H1 (cell line): Measurements from ENCODE around the gene PAK5. TPM values are rescaled to one million over a fixed set of nuclear protein-coding genes. Genes with fewer than 3 reads are reported as not detected.

Experiments used
- CTCF ChIA-PET: fragments of 300-600 bp; sonication (Branson Sonifier 250); formaldehyde crosslinking; loops from one replicate; lab custom pipeline; 2021; ENCODE audit not compliant: partially characterized antibody; lab: Charles Lee
- POLR2A ChIA-PET: fragments of 300-600 bp; sonication (Branson Sonifier 250); formaldehyde crosslinking; loops from one replicate; lab custom pipeline; 2021; ENCODE audit warnings: inconsistent platforms; ENCODE audit not compliant: partially characterized antibody; lab: Charles Lee
- DNase-seq, 2 experiments: peaks; one replicate each; pipeline versions ENCODE4 v3.0.0 to v3.0.0-alpha.2; 2010 to 2022; ENCODE audit warnings: low spot score in 2 of 2, low read depth in 1 of 2, mixed read lengths in 1 of 2
- FAIRE-seq: peaks from 2 replicates; lab custom pipeline; 2011; peaks lifted over from hg19 to GRCh38; lab: Jason Lieb, UNC
- H2AFZ ChIP-seq: 2 replicates; pipeline ENCODE4 v1.8.1; 2012; ENCODE audit warnings: low read length, inconsistent platforms
- H2AK5ac ChIP-seq: 2 replicates; pipeline ENCODE4 v1.6.1; 2013; ENCODE audit warnings: low read depth, low read length
- H2BK120ac ChIP-seq: replicated peaks from 2 replicates; pipeline ENCODE3; 2013; ENCODE audit warnings: low read depth, low read length, inconsistent platforms
- H2BK12ac ChIP-seq: 2 replicates; pipeline ENCODE4 v1.6.1; 2013; ENCODE audit warnings: low read depth, low read length
- H2BK15ac ChIP-seq: 2 replicates; pipeline ENCODE4 v1.6.1; 2013; ENCODE audit warnings: low read length
- H2BK20ac ChIP-seq: 2 replicates; pipeline ENCODE4 v1.6.1; 2013; ENCODE audit warnings: low read length
- H2BK5ac ChIP-seq: 2 replicates; pipeline ENCODE4 v1.6.1; 2013; ENCODE audit warnings: low read depth, low read length
- H3K14ac ChIP-seq: 2 replicates; pipeline ENCODE4 v1.6.1; 2013; ENCODE audit warnings: inconsistent platforms; ENCODE audit not compliant: insufficient read length
- H3K18ac ChIP-seq: 2 replicates; pipeline ENCODE4 v1.6.1; 2013; ENCODE audit warnings: low read length; ENCODE audit errors: extremely low read depth
- H3K23ac ChIP-seq: 2 replicates; pipeline ENCODE4 v1.6.1; 2013; ENCODE audit warnings: inconsistent platforms; ENCODE audit not compliant: insufficient read length
- H3K23me2 ChIP-seq: 2 replicates; pipeline ENCODE4 v1.6.1; 2013; ENCODE audit warnings: low read depth, low read length
- H3K27ac ChIP-seq: 2 replicates; pipeline ENCODE4 v1.6.1; 2011; ENCODE audit warnings: low read depth, low read length, inconsistent platforms
- H3K27me3 ChIP-seq, 4 experiments: replicated peaks in 1 of 4; 1 replicate in 1 of 4; 2 replicates in 3 of 4; pipeline versions ENCODE4 v1.6.1 to v1.8.1; 2011 to 2013; ENCODE audit warnings: low read length in 3 of 4, mild to moderate bottlenecking in 3 of 4, inconsistent platforms in 2 of 4, mixed read lengths in 2 of 4, moderate library complexity in 1 of 4; ENCODE audit not compliant: control insufficient read depth in 3 of 4, insufficient read depth in 3 of 4; ENCODE audit errors: extremely low read depth in 1 of 4
- H3K36me3 ChIP-seq, 4 experiments: 2 replicates each; pipeline versions ENCODE4 v1.6.1 to v1.8.1; 2011 to 2013; ENCODE audit warnings: mild to moderate bottlenecking in 4 of 4, low read length in 3 of 4, moderate library complexity in 2 of 4, control low read depth in 1 of 4, inconsistent platforms in 1 of 4; ENCODE audit not compliant: insufficient read depth in 4 of 4, control insufficient read depth in 2 of 4
- H3K4ac ChIP-seq: replicated peaks from 2 replicates; pipeline ENCODE3; 2013; ENCODE audit warnings: low read length, low read depth, mixed read lengths, inconsistent platforms; ENCODE audit not compliant: insufficient read length
- H3K4me1 ChIP-seq, 4 experiments: replicated peaks in 1 of 4; 1 replicate in 1 of 4; 2 replicates in 3 of 4; pipeline versions ENCODE4 v1.6.1 to v1.8.1; 2011 to 2013; ENCODE audit warnings: low read length in 3 of 4, inconsistent platforms in 2 of 4, mixed read lengths in 1 of 4; ENCODE audit not compliant: insufficient read depth in 4 of 4, control insufficient read depth in 3 of 4
- H3K4me2 ChIP-seq, 2 experiments: 2 replicates each; pipeline versions ENCODE4 v1.6.1 to v1.8.1; 2011 to 2013; ENCODE audit warnings: low read depth in 2 of 2, low read length in 2 of 2, control low read depth in 1 of 2, inconsistent platforms in 1 of 2, mild to moderate bottlenecking in 1 of 2; ENCODE audit not compliant: insufficient read depth in 1 of 2
- H3K4me3 ChIP-seq, 4 experiments: fragments of 200-600, 300-600 bp in 1 of 4; sonication (generic), shearing (Covaris generic), sonication (Bioruptor Twin) in 1 of 4; 2 replicates each; pipeline versions ENCODE4 v1.5.1 to v1.8.1; 2011 to 2016; ENCODE audit warnings: low read length in 4 of 4, low read depth in 3 of 4, control low read depth in 2 of 4, inconsistent platforms in 2 of 4, mild to moderate bottlenecking in 2 of 4, mixed read lengths in 1 of 4, moderate library complexity in 1 of 4; ENCODE audit not compliant: insufficient read depth in 2 of 4; ENCODE audit errors: extremely low read depth in 1 of 4
- H3K56ac ChIP-seq: replicated peaks from 2 replicates; pipeline ENCODE3; 2013; ENCODE audit warnings: low read depth, mild to moderate bottlenecking, mixed read lengths, low read length, inconsistent platforms; ENCODE audit not compliant: insufficient read length
- H3K79me1 ChIP-seq: 2 replicates; pipeline ENCODE4 v1.6.1; 2013; ENCODE audit warnings: low read depth, low read length, control low read depth
- H3K79me2 ChIP-seq, 2 experiments: 2 replicates each; pipeline versions ENCODE4 v1.6.1 to v1.8.1; 2012 to 2013; ENCODE audit warnings: low read length in 2 of 2, mild to moderate bottlenecking in 2 of 2, inconsistent platforms in 1 of 2; ENCODE audit not compliant: insufficient read depth in 2 of 2, control insufficient read depth in 1 of 2
- H3K9ac ChIP-seq, 4 experiments: replicated peaks in 1 of 4; 1 replicate in 1 of 4; 2 replicates in 3 of 4; pipeline versions ENCODE4 v1.6.1 to v1.8.1; 2011 to 2013; ENCODE audit warnings: low read depth in 3 of 4, low read length in 3 of 4, control low read depth in 2 of 4, mild to moderate bottlenecking in 2 of 4, moderate library complexity in 2 of 4, inconsistent platforms in 1 of 4; ENCODE audit errors: extremely low read depth in 1 of 4
- H3K9me3 ChIP-seq, 2 experiments: 2 replicates each; pipeline versions ENCODE4 v1.6.1 to v1.8.1; 2012 to 2013; ENCODE audit warnings: mild to moderate bottlenecking in 2 of 2, moderate library complexity in 2 of 2, control low read depth in 1 of 2, inconsistent platforms in 1 of 2, low read depth in 1 of 2, low read length in 1 of 2, mixed read lengths in 1 of 2; ENCODE audit not compliant: insufficient read depth in 2 of 2
- H4K20me1 ChIP-seq, 2 experiments: replicated peaks in 1 of 2; 2 replicates each; pipeline versions ENCODE3 to v1.8.1; 2011 to 2013; ENCODE audit warnings: inconsistent platforms in 2 of 2, low read length in 2 of 2, mild to moderate bottlenecking in 1 of 2; ENCODE audit not compliant: insufficient read depth in 2 of 2, control insufficient read depth in 1 of 2
- H4K5ac ChIP-seq: 2 replicates; pipeline ENCODE4 v1.6.1; 2013; ENCODE audit warnings: low read length, low read depth, mixed read lengths, inconsistent platforms; ENCODE audit not compliant: insufficient read length
- H4K8ac ChIP-seq: 2 replicates; pipeline ENCODE4 v1.8.0; 2013; ENCODE audit warnings: mild to moderate bottlenecking, moderate library complexity, low read length, inconsistent platforms; ENCODE audit not compliant: insufficient read depth; ENCODE audit errors: extremely low read depth
- H4K91ac ChIP-seq: replicated peaks from 2 replicates; pipeline ENCODE3; 2013; ENCODE audit warnings: low read length, mixed read lengths, inconsistent platforms; ENCODE audit not compliant: insufficient read length
- EZH2 ChIP-seq: fragments of 200-600 bp; sonication (generic); IDR thresholded peaks from 2 replicates; pipeline ENCODE4 v1.7.1; 2012; ENCODE audit warnings: low read depth, mild to moderate bottlenecking, moderate library complexity, low read length, inconsistent platforms; ENCODE audit not compliant: severe bottlenecking
- RAD21 ChIP-seq, 2 experiments: IDR thresholded peaks in 1 of 2; conservative IDR thresholded peaks in 1 of 2; 2 replicates each; pipeline ENCODE4 v1.6.1; 2011; ENCODE audit warnings: low read depth in 2 of 2, low read length in 2 of 2, improper control_type of control experiment in 1 of 2, inconsistent platforms in 1 of 2, mild to moderate bottlenecking in 1 of 2, moderate library complexity in 1 of 2
- WGBS, 2 experiments: shearing (Covaris generic) in 1 of 2; methylation state at CpG; one replicate each; pipeline versions ENCODE4 v1.1.6 to v1.1.7; 2013 to 2015; ENCODE audit warnings: low lambda C conversion rate in 2 of 2, mixed read lengths in 2 of 2, inconsistent platforms in 1 of 2, low coverage in 1 of 2, missing lambda C conversion rate in 1 of 2; ENCODE audit not compliant: insufficient replicate concordance in 2 of 2, insufficient coverage in 1 of 2, insufficient read length in 1 of 2; ENCODE audit errors: extremely low coverage in 1 of 2, missing lambda C conversion rate in 1 of 2; 5-methylcytosine and 5-hydroxymethylcytosine counted together
- polyA plus RNA-seq, 7 experiments: library from polyadenylated mRNA; depleted of rRNA in 3 of 7; stranded (reverse) in 5 of 7; unstranded in 2 of 7; fragments of >200 nt in 5 of 7; fragments of 200-250 nt in 2 of 7; gene quantifications; 1 replicate in 5 of 7; 2 replicates in 1 of 7; 4 replicates in 1 of 7; pipeline versions ENCODE4 v1.2.1 to v1.2.3, GENCODE V29; 2011 to 2013; ENCODE audit warnings: missing spikeins in 2 of 7, mixed read lengths in 2 of 7
- total RNA-seq: library from RNA; stranded (reverse); fragmentation: NEBNext Ultra II Directional; extraction: Animal tissue kit (Norgen Biotek cat#: 25700); gene quantifications from 2 replicates; pipeline ENCODE4 v1.2.1, GENCODE V29; 2021
- TF ChIP-seq, protein P1 (sequence below), 3 experiments: IDR thresholded peaks; 1 replicate in 2 of 3; 2 replicates in 1 of 3; pipeline versions ENCODE4 v1.5.1 to v1.6.1; 2011; ENCODE audit warnings: low read length in 3 of 3, mild to moderate bottlenecking in 3 of 3, inconsistent platforms in 2 of 3, low read depth in 1 of 3, moderate library complexity in 1 of 3; ENCODE audit not compliant: insufficient read depth in 1 of 3; ENCODE audit errors: control extremely low read depth in 1 of 3

The PAK5 gene
- total and polyA plus RNA-seq, 2 of the 8 experiments (the other 6 are each of a cell fraction or from before 2014, with no cell fraction given): 0.54 to 0.80 TPM

DNA sequence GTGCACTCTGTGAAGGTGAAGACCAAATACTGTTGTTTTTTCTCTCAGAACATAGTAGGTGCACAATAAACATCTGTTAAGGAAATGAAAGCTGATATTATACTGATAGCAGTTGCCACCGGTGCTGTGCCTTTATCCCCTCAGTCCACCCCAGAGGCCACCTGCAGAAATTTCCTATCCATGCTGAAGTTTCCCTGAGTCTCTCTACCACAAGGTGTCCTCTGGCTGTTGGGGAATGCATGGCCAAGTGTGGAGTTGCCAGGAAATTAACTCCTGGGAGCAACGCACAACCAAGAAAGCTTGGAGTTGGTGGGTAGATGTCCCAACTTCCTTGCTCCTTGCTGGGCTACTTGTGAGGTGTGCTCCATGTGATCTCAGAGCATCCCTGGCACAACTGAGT is 210.3 kb downstream of the PAK5 start:
- peak; percentile 21 to 40; a peak in 2 of 4 replicates for TF ChIP-seq RAD21 (IDR thresholded peaks at IDR 0.05 in 1 of 2, conservative IDR thresholded peaks at IDR 0.05 in 1 of 2; ENCODE audit: low read depth in 2 of 2, low read length in 2 of 2)
- TF ChIP-seq EZH2: no peak
- TF ChIP-seq, protein P1, sequence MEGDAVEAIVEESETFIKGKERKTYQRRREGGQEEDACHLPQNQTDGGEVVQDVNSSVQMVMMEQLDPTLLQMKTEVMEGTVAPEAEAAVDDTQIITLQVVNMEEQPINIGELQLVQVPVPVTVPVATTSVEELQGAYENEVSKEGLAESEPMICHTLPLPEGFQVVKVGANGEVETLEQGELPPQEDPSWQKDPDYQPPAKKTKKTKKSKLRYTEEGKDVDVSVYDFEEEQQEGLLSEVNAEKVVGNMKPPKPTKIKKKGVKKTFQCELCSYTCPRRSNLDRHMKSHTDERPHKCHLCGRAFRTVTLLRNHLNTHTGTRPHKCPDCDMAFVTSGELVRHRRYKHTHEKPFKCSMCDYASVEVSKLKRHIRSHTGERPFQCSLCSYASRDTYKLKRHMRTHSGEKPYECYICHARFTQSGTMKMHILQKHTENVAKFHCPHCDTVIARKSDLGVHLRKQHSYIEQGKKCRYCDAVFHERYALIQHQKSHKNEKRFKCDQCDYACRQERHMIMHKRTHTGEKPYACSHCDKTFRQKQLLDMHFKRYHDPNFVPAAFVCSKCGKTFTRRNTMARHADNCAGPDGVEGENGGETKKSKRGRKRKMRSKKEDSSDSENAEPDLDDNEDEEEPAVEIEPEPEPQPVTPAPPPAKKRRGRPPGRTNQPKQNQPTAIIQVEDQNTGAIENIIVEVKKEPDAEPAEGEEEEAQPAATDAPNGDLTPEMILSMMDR (IDR thresholded peaks at IDR 0.05; ENCODE audit: control extremely low read depth in 1 of 3, insufficient read depth in 1 of 3, low read depth in 1 of 3, low read length in 3 of 3): 0 out of 4 replicates have a peak, but pooled peaks of 1 of the 3 experiments have one; percentile 18

More for the DNA sequence above, 210.3 kb downstream of the PAK5 start:
- Histone ChIP-seq H4K20me1 (no peaks in the 10 kb centered on the region), H4K5ac (no peak overlapping the region), H3K27ac (no peak overlapping the region), H3K79me2 (no peaks in the 10 kb centered on the region), H3K9ac (no peak overlapping the region), H3K18ac (no peak overlapping the region), H3K36me3 (no peaks in the 10 kb centered on the region), H3K4me1 (no peaks in the 10 kb centered on the region), H4K8ac (no peak overlapping the region), H3K4ac (no peak overlapping the region), H3K27me3 (no peaks in the 10 kb centered on the region), H3K23me2 (no peaks in the 10 kb centered on the region; the same call in 1 of the 2 replicates), H3K56ac (no peak overlapping the region), H2BK12ac (no peak overlapping the region), H3K79me1 (no peaks in the 10 kb centered on the region), H2BK5ac (no peak overlapping the region), H3K23ac (no peak overlapping the region), H2BK15ac (no peak overlapping the region), H3K4me3 (no peak overlapping the region), H3K4me2 (no peak overlapping the region), H2AFZ (no peak overlapping the region), H3K9me3 (no peaks in the 10 kb centered on the region; a peak in 1 of 4 replicates), H4K91ac (no peak overlapping the region), H3K14ac (no peak overlapping the region), H2BK20ac (no peak overlapping the region), H2AK5ac (no peak overlapping the region), H2BK120ac (no peak overlapping the region)
- 94% methylated on average over 2 of the region's 2 CpGs; no CpG with 5 or more reads in 1 of the 2 experiments for WGBS, 2 experiments
- FAIRE-seq (no peak), DNase-seq (no peak)
- POLR2A ChIA-PET: no interaction called here
- CTCF ChIA-PET: interaction anchor here (1.2 to 2.9 kb wide), 4 partner anchors 11 to 462 kb away, joined by 3 to 29 read pairs (median 8); no protein-coding TSS in a partner anchor
